Mesenchymal stem cell (in vitro differentiated cells and primary cell): ENCODE measurements around the gene OR52B2.

ENCODE experiments used
- DNase-seq: peaks from one replicate; pipeline ENCODE4 v3.0.0-alpha.2; 2013
- H2AFZ ChIP-seq: one replicate; pipeline ENCODE4 v1.6.1; 2013; ENCODE audit warnings: low read depth, mild to moderate bottlenecking, control low read depth, inconsistent platforms, low read length, moderate library complexity
- H2AK5ac ChIP-seq: 2 replicates; pipeline ENCODE4 v1.6.1; 2013; ENCODE audit warnings: low read length, moderate library complexity, mild to moderate bottlenecking, inconsistent platforms; ENCODE audit not compliant: severe bottlenecking
- H2BK120ac ChIP-seq: one replicate; pipeline ENCODE4 v1.6.1; 2013; ENCODE audit warnings: low read depth, mild to moderate bottlenecking, inconsistent platforms, low read length, moderate library complexity
- H2BK12ac ChIP-seq, 2 experiments: one replicate each; pipeline ENCODE4 v1.6.1; 2013; ENCODE audit warnings: inconsistent platforms in 2 of 2, low read length in 2 of 2, mild to moderate bottlenecking in 2 of 2, moderate library complexity in 2 of 2, control low read depth in 1 of 2
- H2BK15ac ChIP-seq: one replicate; pipeline ENCODE4 v1.6.1; 2013; ENCODE audit warnings: mild to moderate bottlenecking, low read depth, inconsistent platforms; ENCODE audit not compliant: poor library complexity, severe bottlenecking
- H2BK5ac ChIP-seq: 2 replicates; pipeline ENCODE4 v1.6.1; 2013; ENCODE audit warnings: low read depth, mild to moderate bottlenecking, low read length, control low read depth, inconsistent platforms; ENCODE audit not compliant: poor library complexity, severe bottlenecking
- H3K14ac ChIP-seq, 2 experiments: one replicate each; pipeline ENCODE4 v1.6.1; 2013; ENCODE audit warnings: inconsistent platforms in 2 of 2, low read length in 2 of 2, control low read depth in 1 of 2, mild to moderate bottlenecking in 1 of 2, moderate library complexity in 1 of 2
- H3K18ac ChIP-seq, 2 experiments: one replicate each; pipeline ENCODE4 v1.6.1; 2013; ENCODE audit warnings: inconsistent platforms in 2 of 2, low read length in 2 of 2, control low read depth in 1 of 2, low read depth in 1 of 2, mild to moderate bottlenecking in 1 of 2
- H3K23ac ChIP-seq, 2 experiments: one replicate each; pipeline ENCODE4 v1.6.1; 2013; ENCODE audit warnings: inconsistent platforms in 2 of 2, low read length in 2 of 2, mild to moderate bottlenecking in 2 of 2, moderate library complexity in 2 of 2, control low read depth in 1 of 2
- H3K27ac ChIP-seq: 2 replicates; pipeline ENCODE4 v1.5.1; 2013; ENCODE audit warnings: mild to moderate bottlenecking, moderate library complexity, low read length, control low read depth, inconsistent platforms; ENCODE audit not compliant: poor library complexity, severe bottlenecking
- H3K27me3 ChIP-seq, 2 experiments: 2 replicates each; pipeline versions ENCODE4 v1.6.1 to v1.7.0; 2013; ENCODE audit warnings: low read length in 2 of 2, mild to moderate bottlenecking in 2 of 2, moderate library complexity in 2 of 2, control low read depth in 1 of 2, inconsistent platforms in 1 of 2; ENCODE audit not compliant: control insufficient read depth in 1 of 2, insufficient read depth in 1 of 2
- H3K36me3 ChIP-seq, 2 experiments: 2 replicates each; pipeline versions ENCODE4 v1.6.1 to v1.7.0; 2013; ENCODE audit warnings: low read length in 2 of 2, control low read depth in 1 of 2, inconsistent platforms in 1 of 2, low read depth in 1 of 2, mild to moderate bottlenecking in 1 of 2; ENCODE audit not compliant: insufficient read depth in 2 of 2, control insufficient read depth in 1 of 2
- H3K4ac ChIP-seq, 2 experiments: one replicate each; pipeline ENCODE4 v1.6.1; 2013; ENCODE audit warnings: inconsistent platforms in 2 of 2, low read length in 2 of 2, mild to moderate bottlenecking in 2 of 2, moderate library complexity in 2 of 2, control low read depth in 1 of 2, low read depth in 1 of 2
- H3K4me1 ChIP-seq: 2 replicates; pipeline ENCODE4 v1.6.1; 2013; ENCODE audit warnings: low read depth, low read length, control low read depth; ENCODE audit not compliant: control insufficient read depth, insufficient read depth
- H3K4me2 ChIP-seq: 2 replicates; pipeline ENCODE4 v1.6.1; 2013; ENCODE audit warnings: low read length, mild to moderate bottlenecking, inconsistent platforms; ENCODE audit not compliant: poor library complexity, severe bottlenecking
- H3K4me3 ChIP-seq, 2 experiments: 2 replicates each; pipeline versions ENCODE4 v1.5.1 to v1.7.0; 2013; ENCODE audit warnings: low read length in 2 of 2, mild to moderate bottlenecking in 2 of 2, control low read depth in 1 of 2, low read depth in 1 of 2; ENCODE audit not compliant: insufficient read depth in 1 of 2
- H3K79me1 ChIP-seq: replicated peaks from 2 replicates; pipeline ENCODE4 v1.6.1; 2013; ENCODE audit warnings: mild to moderate bottlenecking, control low read depth, low read length, inconsistent platforms; ENCODE audit not compliant: poor library complexity, severe bottlenecking
- H3K9ac ChIP-seq: 2 replicates; pipeline ENCODE4 v1.7.0; 2013; ENCODE audit warnings: mild to moderate bottlenecking, low read length, moderate library complexity
- H3K9me3 ChIP-seq: 2 replicates; pipeline ENCODE4 v1.7.0; 2013; ENCODE audit warnings: mild to moderate bottlenecking, low read length; ENCODE audit not compliant: control insufficient read depth
- H4K8ac ChIP-seq: one replicate; pipeline ENCODE4 v1.6.1; 2013; ENCODE audit warnings: inconsistent platforms, mild to moderate bottlenecking, low read length, moderate library complexity
- H4K91ac ChIP-seq: one replicate; pipeline ENCODE4 v1.6.1; 2013; ENCODE audit warnings: mild to moderate bottlenecking, low read length, inconsistent platforms
- WGBS: methylation state at CpG from one replicate; pipeline ENCODE4 v1.1.7; 2013; ENCODE audit warnings: mixed read lengths; 5-methylcytosine and 5-hydroxymethylcytosine counted together

OR52B2 gene

DNA sequence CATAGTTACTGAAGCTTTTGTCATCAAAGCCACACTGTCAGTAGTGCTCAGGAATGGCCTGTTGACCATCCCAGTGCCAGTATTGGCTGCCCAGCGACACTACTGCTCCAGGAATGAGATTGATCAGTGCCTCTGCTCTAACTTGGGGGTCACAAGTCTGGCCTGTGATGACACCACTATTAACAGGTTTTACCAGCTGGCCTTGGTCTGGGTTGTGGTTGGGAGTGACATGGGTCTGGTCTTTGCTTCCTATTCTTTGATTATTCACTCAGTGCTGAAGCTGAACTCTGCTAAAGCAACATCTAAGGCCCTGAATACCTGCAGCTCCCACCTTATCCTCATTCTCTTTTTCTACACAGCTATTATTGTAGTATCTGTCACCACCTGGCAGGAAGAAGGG, 41.1 kb downstream of the OR52B2 start:
- 50% methylated on average over 1 of the region's 1 CpG for WGBS
- Histone ChIP-seq H3K4me3 (no peak overlapping the region), H3K9ac (no peak overlapping the region), H4K91ac (peak overlapping the region; percentile 48), H2BK120ac (no peak overlapping the region), H3K4me1 (no peaks in the 10 kb centered on the region), H2BK5ac (no peak overlapping the region), H3K23ac (no peak overlapping the region), H2BK12ac (no peak overlapping the region), H3K79me1 (no peaks in the 10 kb centered on the region), H3K9me3 (no peaks in the 10 kb centered on the region), H3K4me2 (no peak overlapping the region), H2BK15ac (no peak overlapping the region), H3K36me3 (no peaks in the 10 kb centered on the region), H3K27ac (no peak overlapping the region), H3K18ac (no peak overlapping the region), H3K4ac (no peak overlapping the region), H4K8ac (no peak overlapping the region), H2AK5ac (no peak overlapping the region), H3K14ac (no peak overlapping the region), H3K27me3 (no peaks in the 10 kb centered on the region), H2AFZ (no peak overlapping the region)
- no peak for DNase-seq

- no peak overlapping the region for H3K4ac ChIP-seq
- H3K18ac ChIP-seq: no peak overlapping the region
- no peak overlapping the region for H3K9ac ChIP-seq
- H3K9me3 ChIP-seq: no peaks in the 10 kb centered on the region
- H3K79me1 ChIP-seq: no peaks in the 10 kb centered on the region
- no peak overlapping the region for H3K27ac ChIP-seq
- H2BK15ac ChIP-seq: no peak overlapping the region
- 68% methylated on average over 2 of the region's 4 CpGs for WGBS
- H2AFZ ChIP-seq: no peak overlapping the region
- no peak overlapping the region for H2BK12ac ChIP-seq
- no peak overlapping the region for H3K4me2 ChIP-seq
- H3K36me3 ChIP-seq: no peaks in the 10 kb centered on the region
- H2AK5ac ChIP-seq: no peak overlapping the region
- no peak overlapping the region for H3K14ac ChIP-seq
- no peak for DNase-seq
- no peak overlapping the region for H4K91ac ChIP-seq
- H3K4me1 ChIP-seq: no peaks in the 10 kb centered on the region
- no peak overlapping the region for H3K4me3 ChIP-seq
- H2BK5ac ChIP-seq: no peak overlapping the region
- no peak overlapping the region for H3K23ac ChIP-seq
- H2BK120ac ChIP-seq: no peak overlapping the region
- no peaks in the 10 kb centered on the region for H3K27me3 ChIP-seq
- H4K8ac ChIP-seq: no peak overlapping the region
Measured at GRCh38 chr11:6127881-6128280, 42.2 kb downstream of the OR52B2 start.

DNA sequence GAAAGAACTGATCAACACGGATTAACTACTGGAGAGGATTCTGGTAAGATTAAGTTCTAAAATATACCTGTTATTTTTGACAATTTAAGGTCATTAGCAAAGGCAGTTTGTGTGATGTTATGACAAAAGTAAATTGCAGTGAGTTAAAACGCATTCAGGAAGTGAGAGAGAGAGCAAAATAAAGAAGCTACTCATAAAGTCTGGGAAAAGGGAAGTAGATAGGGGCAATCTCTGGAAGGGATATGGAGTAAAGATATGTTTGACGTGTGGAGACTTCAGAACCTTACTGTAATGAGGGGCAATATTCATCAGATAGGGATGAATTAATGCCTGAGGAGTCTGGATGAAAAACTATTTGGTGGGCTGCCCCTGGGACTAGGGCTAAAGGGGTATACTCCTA, 45.9 kb downstream of the OR52B2 start:
- H2AK5ac ChIP-seq: no peak overlapping the region
- no peak overlapping the region for H4K91ac ChIP-seq
- H3K9me3 ChIP-seq: no peaks in the 10 kb centered on the region
- H3K27ac ChIP-seq: no peak overlapping the region
- no peak overlapping the region for H2BK15ac ChIP-seq
- no peak overlapping the region for H3K14ac ChIP-seq
- no peak overlapping the region for H2BK120ac ChIP-seq
- H3K4me2 ChIP-seq: no peak overlapping the region
- H3K27me3 ChIP-seq: no peaks in the 10 kb centered on the region
- H3K9ac ChIP-seq: no peak overlapping the region
- no peak overlapping the region for H3K23ac ChIP-seq
- H2BK5ac ChIP-seq: no peak overlapping the region
- no peak overlapping the region for H3K4me3 ChIP-seq
- WGBS: 67% methylated on average over 3 of the region's 3 CpGs
- no peak overlapping the region for H4K8ac ChIP-seq
- no peak overlapping the region for H3K4ac ChIP-seq
- H2BK12ac ChIP-seq: no peak overlapping the region
- H3K36me3 ChIP-seq: no peaks in the 10 kb centered on the region
- H3K4me1 ChIP-seq: no peaks in the 10 kb centered on the region
- no peak for DNase-seq
- no peaks in the 10 kb centered on the region for H3K79me1 ChIP-seq
- H2AFZ ChIP-seq: no peak overlapping the region
- no peak overlapping the region for H3K18ac ChIP-seq
